WTC11 (cell line): ENCODE data around the gene ZDHHC19. TPM values are rescaled to one million over a fixed set of nuclear protein-coding genes. Genes with fewer than 3 reads are reported as not detected.

Experiments used
- ATAC-seq: fragments of 200-7000 bp; cut with Tn5 transposase; 2 replicates; pipeline ENCODE4 v1.10.0; 2021; ENCODE audit warnings: mild to moderate bottlenecking, moderate library complexity
- CTCF ChIA-PET: fragments of 300-600 bp; sonication (Branson Sonifier 250); formaldehyde crosslinking; loops from one replicate; lab custom pipeline; 2021; ENCODE audit warnings: antibody characterized with exemption; lab: Charles Lee
- POLR2A ChIA-PET: fragments of 350-600 bp; sonication (Branson Sonifier 250); formaldehyde crosslinking; loops from one replicate; lab custom pipeline; 2021; ENCODE audit warnings: antibody characterized with exemption; lab: Charles Lee
- DNase-seq: peaks from one replicate; pipeline ENCODE4 v3.0.0; 2021; ENCODE audit warnings: low spot score
- H3K27ac Mint-ChIP-seq: 2 replicates; pipeline ENCODE4 v1.8.0; 2021; ENCODE audit warnings: mixed read lengths
- H3K27me3 Mint-ChIP-seq: 2 replicates; pipeline ENCODE4 v1.8.0; 2021; ENCODE audit warnings: low read depth, mild to moderate bottlenecking, moderate library complexity, mixed read lengths
- H3K36me3 Mint-ChIP-seq: 2 replicates; pipeline ENCODE4 v1.8.0; 2021; ENCODE audit warnings: mixed read lengths
- H3K4me1 Mint-ChIP-seq: 2 replicates; pipeline ENCODE4 v1.8.0; 2022; ENCODE audit warnings: mixed read lengths
- H3K4me3 Mint-ChIP-seq: 2 replicates; pipeline ENCODE4 v1.8.0; 2021; ENCODE audit warnings: mild to moderate bottlenecking, moderate library complexity, mixed read lengths
- H3K9me3 Mint-ChIP-seq: 2 replicates; pipeline ENCODE4 v1.8.0; 2021; ENCODE audit warnings: mixed read lengths
- ARID4B ChIP-seq: sonication (generic); formaldehyde crosslinking; IDR thresholded peaks from 2 replicates; pipeline ENCODE4 v1.8.0; 2023; ENCODE audit warnings: missing genetic modification reagents, mild to moderate bottlenecking, borderline replicate concordance
- ATF1 ChIP-seq: sonication (generic); formaldehyde crosslinking; IDR thresholded peaks from 2 replicates; pipeline ENCODE4 v1.8.1; 2023; ENCODE audit warnings: mild to moderate bottlenecking, moderate library complexity, missing genetic modification reagents
- ATF3 ChIP-seq: sonication (generic); formaldehyde crosslinking; conservative IDR thresholded peaks from 2 replicates; pipeline ENCODE4 v1.8.1; 2022; ENCODE audit warnings: mild to moderate bottlenecking, missing genetic modification reagents
- CBFB ChIP-seq: sonication (generic); formaldehyde crosslinking; IDR thresholded peaks from 2 replicates; pipeline ENCODE4 v1.8.1; 2022; ENCODE audit warnings: mild to moderate bottlenecking, low read depth, missing genetic modification reagents
- CREM ChIP-seq: sonication (generic); formaldehyde crosslinking; IDR thresholded peaks from 2 replicates; pipeline ENCODE4 v1.8.1; 2022; ENCODE audit warnings: mild to moderate bottlenecking, missing genetic modification reagents, moderate library complexity
- ELF4 ChIP-seq: sonication (generic); formaldehyde crosslinking; IDR thresholded peaks from 2 replicates; pipeline ENCODE4 v1.8.1; 2022; ENCODE audit warnings: low read depth, mild to moderate bottlenecking, moderate library complexity, missing genetic modification reagents
- EMX1 ChIP-seq: fragments of 250-450 bp; sonication (Bioruptor Pico); IDR thresholded peaks from 2 replicates; pipeline ENCODE4 v1.8.0; 2021; ENCODE audit warnings: mild to moderate bottlenecking
- FOXJ3 ChIP-seq: sonication (generic); formaldehyde crosslinking; IDR thresholded peaks from 2 replicates; pipeline ENCODE4 v1.9.0; 2021; ENCODE audit warnings: missing genetic modification reagents, mild to moderate bottlenecking, borderline replicate concordance
- FOXK1 ChIP-seq: sonication (generic); formaldehyde crosslinking; IDR thresholded peaks from 2 replicates; pipeline ENCODE4 v1.8.0; 2022; ENCODE audit warnings: mild to moderate bottlenecking, moderate library complexity, missing genetic modification reagents
- JUN ChIP-seq: sonication (generic); formaldehyde crosslinking; IDR thresholded peaks from 2 replicates; pipeline ENCODE4 v1.8.0; 2023; ENCODE audit warnings: mild to moderate bottlenecking, missing genetic modification reagents
- MXD4 ChIP-seq: fragments of 250-450 bp; sonication (Bioruptor Pico); IDR thresholded peaks from 2 replicates; pipeline ENCODE4 v1.8.0; 2021; ENCODE audit warnings: mild to moderate bottlenecking, moderate library complexity, borderline replicate concordance
- NFATC4 ChIP-seq: fragments of 250-450 bp; sonication (Bioruptor Pico); IDR thresholded peaks from 2 replicates; pipeline ENCODE4 v1.9.0; 2021; ENCODE audit warnings: mild to moderate bottlenecking
- SMAD4 ChIP-seq: sonication (generic); formaldehyde crosslinking; IDR thresholded peaks from 2 replicates; pipeline ENCODE4 v1.8.0; 2022; ENCODE audit warnings: mild to moderate bottlenecking, missing genetic modification reagents
- TCF7 ChIP-seq: sonication (generic); formaldehyde crosslinking; IDR thresholded peaks from 2 replicates; pipeline ENCODE4 v1.8.0; 2022; ENCODE audit warnings: mild to moderate bottlenecking, low read depth, missing genetic modification reagents, moderate library complexity
- TEAD4 ChIP-seq: sonication (generic); formaldehyde crosslinking; IDR thresholded peaks from 2 replicates; pipeline ENCODE4 v1.8.0; 2022; ENCODE audit warnings: mild to moderate bottlenecking, missing genetic modification reagents
- TP53 ChIP-seq: sonication (generic); formaldehyde crosslinking; IDR thresholded peaks from 2 replicates; pipeline ENCODE4 v1.8.1; 2023; ENCODE audit warnings: mild to moderate bottlenecking, missing genetic modification reagents
- total RNA-seq: library from RNA; stranded (reverse); gene quantifications from 3 replicates; pipeline ENCODE4 v1.2.3, GENCODE V29; 2021
- TF ChIP-seq, protein P1 (sequence below): sonication (generic); formaldehyde crosslinking; IDR thresholded peaks from 2 replicates; pipeline ENCODE4 v1.8.1; 2023; ENCODE audit warnings: mild to moderate bottlenecking, moderate library complexity, missing genetic modification reagents
- TF ChIP-seq, protein P2 (sequence below): fragments of 250-450 bp; sonication (Bioruptor Pico); IDR thresholded peaks from 2 replicates; pipeline ENCODE4 v1.9.0; 2021; ENCODE audit warnings: mild to moderate bottlenecking
- TF ChIP-seq, protein P3 (sequence below): sonication (generic); formaldehyde crosslinking; IDR thresholded peaks from 2 replicates; pipeline ENCODE4 v1.8.0; 2023; ENCODE audit warnings: mild to moderate bottlenecking, missing genetic modification reagents
- TF ChIP-seq, protein P4 (sequence below): sonication (generic); formaldehyde crosslinking; IDR thresholded peaks from 2 replicates; pipeline ENCODE4 v1.8.0; 2022; ENCODE audit warnings: mild to moderate bottlenecking, missing genetic modification reagents

The ZDHHC19 gene
- total RNA-seq, 1 experiment from 2014 or later: 4.4 TPM

- TF ChIP-seq, protein P1, sequence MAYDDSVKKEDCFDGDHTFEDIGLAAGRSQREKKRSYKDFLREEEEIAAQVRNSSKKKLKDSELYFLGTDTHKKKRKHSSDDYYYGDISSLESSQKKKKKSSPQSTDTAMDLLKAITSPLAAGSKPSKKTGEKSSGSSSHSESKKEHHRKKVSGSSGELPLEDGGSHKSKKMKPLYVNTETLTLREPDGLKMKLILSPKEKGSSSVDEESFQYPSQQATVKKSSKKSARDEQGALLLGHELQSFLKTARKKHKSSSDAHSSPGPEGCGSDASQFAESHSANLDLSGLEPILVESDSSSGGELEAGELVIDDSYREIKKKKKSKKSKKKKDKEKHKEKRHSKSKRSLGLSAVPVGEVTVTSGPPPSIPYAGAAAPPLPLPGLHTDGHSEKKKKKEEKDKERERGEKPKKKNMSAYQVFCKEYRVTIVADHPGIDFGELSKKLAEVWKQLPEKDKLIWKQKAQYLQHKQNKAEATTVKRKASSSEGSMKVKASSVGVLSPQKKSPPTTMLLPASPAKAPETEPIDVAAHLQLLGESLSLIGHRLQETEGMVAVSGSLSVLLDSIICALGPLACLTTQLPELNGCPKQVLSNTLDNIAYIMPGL (CRISPR knock-in tag): no peak
- no peak for TF ChIP-seq NFATC4 (CRISPR knock-in tag)
- TF ChIP-seq ATF3: no peak
- TF ChIP-seq FOXK1: no peak
These were observed 25.0 kb upstream of the ZDHHC19 start (continued) for GRCh38 chr3:196236223-196236622.

- Mint-ChIP-seq H3K27ac (no peak overlapping the region), H3K4me3 (no peak overlapping the region)
- POLR2A ChIA-PET: no interaction called here
These were observed 24.4 kb upstream of the ZDHHC19 start for GRCh38 chr3:196235452-196236122.

DNA sequence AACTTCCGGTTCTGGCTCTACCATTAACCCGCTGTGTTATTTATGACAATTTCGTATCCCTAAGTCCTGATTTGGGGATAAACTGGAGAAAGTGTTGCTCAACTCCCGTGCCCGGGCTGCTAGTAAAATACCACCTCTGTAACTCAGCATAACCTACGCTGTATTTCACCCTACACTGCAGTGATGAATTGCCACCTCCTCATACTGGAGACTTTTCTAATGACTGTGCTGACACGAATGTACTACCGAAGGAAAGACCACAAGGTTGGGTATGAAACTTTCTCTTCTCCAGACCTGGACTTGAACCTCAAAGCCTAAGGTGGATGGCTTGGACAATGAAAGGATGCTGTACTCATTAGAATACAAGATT is 21.7 kb upstream of the ZDHHC19 start:
- 0 out of 2 replicates have a peak overlapping the region, but pooled peaks have one; percentile 54 for H3K27ac Mint-ChIP-seq
- H3K9me3 Mint-ChIP-seq: no peaks in the 10 kb centered on the region
- peaks cover under 1% of the 10 kb centered on the region; the same call in 1 of the 2 replicates for H3K4me1 Mint-ChIP-seq
- ChIA-PET POLR2A (no interaction called here), CTCF (interaction anchor here (0.8 kb wide), 1 partner anchor 21 kb away, joined by 3 read pairs; no protein-coding TSS in a partner anchor)
- no peak overlapping the region for H3K4me3 Mint-ChIP-seq
- DNase-seq (no peak), ATAC-seq (no peak)
- H3K36me3 Mint-ChIP-seq: no peaks in the 10 kb centered on the region
- H3K27me3 Mint-ChIP-seq: no peaks in the 10 kb centered on the region
- no peak for TF ChIP-seq TEAD4
- TF ChIP-seq, protein P2, sequence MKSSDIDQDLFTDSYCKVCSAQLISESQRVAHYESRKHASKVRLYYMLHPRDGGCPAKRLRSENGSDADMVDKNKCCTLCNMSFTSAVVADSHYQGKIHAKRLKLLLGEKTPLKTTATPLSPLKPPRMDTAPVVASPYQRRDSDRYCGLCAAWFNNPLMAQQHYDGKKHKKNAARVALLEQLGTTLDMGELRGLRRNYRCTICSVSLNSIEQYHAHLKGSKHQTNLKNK: no peak
- no peak for TF ChIP-seq ATF1 (CRISPR knock-in tag)
- TF ChIP-seq NFATC4 (CRISPR knock-in tag): no peak
- TF ChIP-seq SMAD4 (CRISPR knock-in tag): no peak
- TF ChIP-seq CBFB (CRISPR knock-in tag): no peak
- no peak for TF ChIP-seq MXD4
- TF ChIP-seq EMX1 (CRISPR knock-in tag): no peak
- no peak for TF ChIP-seq ARID4B (CRISPR knock-in tag)
- no peak for TF ChIP-seq TCF7
- TF ChIP-seq, protein P3, sequence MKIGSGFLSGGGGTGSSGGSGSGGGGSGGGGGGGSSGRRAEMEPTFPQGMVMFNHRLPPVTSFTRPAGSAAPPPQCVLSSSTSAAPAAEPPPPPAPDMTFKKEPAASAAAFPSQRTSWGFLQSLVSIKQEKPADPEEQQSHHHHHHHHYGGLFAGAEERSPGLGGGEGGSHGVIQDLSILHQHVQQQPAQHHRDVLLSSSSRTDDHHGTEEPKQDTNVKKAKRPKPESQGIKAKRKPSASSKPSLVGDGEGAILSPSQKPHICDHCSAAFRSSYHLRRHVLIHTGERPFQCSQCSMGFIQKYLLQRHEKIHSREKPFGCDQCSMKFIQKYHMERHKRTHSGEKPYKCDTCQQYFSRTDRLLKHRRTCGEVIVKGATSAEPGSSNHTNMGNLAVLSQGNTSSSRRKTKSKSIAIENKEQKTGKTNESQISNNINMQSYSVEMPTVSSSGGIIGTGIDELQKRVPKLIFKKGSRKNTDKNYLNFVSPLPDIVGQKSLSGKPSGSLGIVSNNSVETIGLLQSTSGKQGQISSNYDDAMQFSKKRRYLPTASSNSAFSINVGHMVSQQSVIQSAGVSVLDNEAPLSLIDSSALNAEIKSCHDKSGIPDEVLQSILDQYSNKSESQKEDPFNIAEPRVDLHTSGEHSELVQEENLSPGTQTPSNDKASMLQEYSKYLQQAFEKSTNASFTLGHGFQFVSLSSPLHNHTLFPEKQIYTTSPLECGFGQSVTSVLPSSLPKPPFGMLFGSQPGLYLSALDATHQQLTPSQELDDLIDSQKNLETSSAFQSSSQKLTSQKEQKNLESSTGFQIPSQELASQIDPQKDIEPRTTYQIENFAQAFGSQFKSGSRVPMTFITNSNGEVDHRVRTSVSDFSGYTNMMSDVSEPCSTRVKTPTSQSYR: no peak

More at GRCh38 chr3:196235452-196236122, 24.4 kb upstream of the ZDHHC19 start:
- ATAC-seq: no peak
- no peak for DNase-seq
- TF ChIP-seq CREM (CRISPR knock-in tag) (no peak), ATF3 (no peak), ELF4 (CRISPR knock-in tag) (no peak), JUN (CRISPR knock-in tag) (no peak), FOXJ3 (no peak), TP53 (CRISPR knock-in tag) (no peak)
- TF ChIP-seq, protein P4, sequence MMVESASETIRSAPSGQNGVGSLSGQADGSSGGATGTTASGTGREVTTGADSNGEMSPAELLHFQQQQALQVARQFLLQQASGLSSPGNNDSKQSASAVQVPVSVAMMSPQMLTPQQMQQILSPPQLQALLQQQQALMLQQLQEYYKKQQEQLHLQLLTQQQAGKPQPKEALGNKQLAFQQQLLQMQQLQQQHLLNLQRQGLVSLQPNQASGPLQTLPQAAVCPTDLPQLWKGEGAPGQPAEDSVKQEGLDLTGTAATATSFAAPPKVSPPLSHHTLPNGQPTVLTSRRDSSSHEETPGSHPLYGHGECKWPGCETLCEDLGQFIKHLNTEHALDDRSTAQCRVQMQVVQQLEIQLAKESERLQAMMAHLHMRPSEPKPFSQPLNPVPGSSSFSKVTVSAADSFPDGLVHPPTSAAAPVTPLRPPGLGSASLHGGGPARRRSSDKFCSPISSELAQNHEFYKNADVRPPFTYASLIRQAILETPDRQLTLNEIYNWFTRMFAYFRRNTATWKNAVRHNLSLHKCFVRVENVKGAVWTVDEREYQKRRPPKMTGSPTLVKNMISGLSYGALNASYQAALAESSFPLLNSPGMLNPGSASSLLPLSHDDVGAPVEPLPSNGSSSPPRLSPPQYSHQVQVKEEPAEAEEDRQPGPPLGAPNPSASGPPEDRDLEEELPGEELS (CRISPR knock-in tag): no peak
- Mint-ChIP-seq H3K27me3 (no peaks in the 10 kb centered on the region), H3K9me3 (no peaks in the 10 kb centered on the region), H3K4me1 (peaks cover 9% of the 10 kb centered on the region), H3K36me3 (no peaks in the 10 kb centered on the region)
- CTCF ChIA-PET: no interaction called here
